Dedifferentiated amniotic fluid mesenchymal stem cell (primary cell): ENCODE data around the gene CSGALNACT2.
"Not testable (repeated sequence)": the region's sequence is repeated elsewhere in the genome, so short reads cannot be mapped to it uniquely, and the experiment has no call there.

Experiments
- DNase-seq: peaks from one replicate; pipeline ENCODE4 v3.0.0-alpha.2; 2016; ENCODE audit errors: extremely low spot score

The CSGALNACT2 gene

DNA sequence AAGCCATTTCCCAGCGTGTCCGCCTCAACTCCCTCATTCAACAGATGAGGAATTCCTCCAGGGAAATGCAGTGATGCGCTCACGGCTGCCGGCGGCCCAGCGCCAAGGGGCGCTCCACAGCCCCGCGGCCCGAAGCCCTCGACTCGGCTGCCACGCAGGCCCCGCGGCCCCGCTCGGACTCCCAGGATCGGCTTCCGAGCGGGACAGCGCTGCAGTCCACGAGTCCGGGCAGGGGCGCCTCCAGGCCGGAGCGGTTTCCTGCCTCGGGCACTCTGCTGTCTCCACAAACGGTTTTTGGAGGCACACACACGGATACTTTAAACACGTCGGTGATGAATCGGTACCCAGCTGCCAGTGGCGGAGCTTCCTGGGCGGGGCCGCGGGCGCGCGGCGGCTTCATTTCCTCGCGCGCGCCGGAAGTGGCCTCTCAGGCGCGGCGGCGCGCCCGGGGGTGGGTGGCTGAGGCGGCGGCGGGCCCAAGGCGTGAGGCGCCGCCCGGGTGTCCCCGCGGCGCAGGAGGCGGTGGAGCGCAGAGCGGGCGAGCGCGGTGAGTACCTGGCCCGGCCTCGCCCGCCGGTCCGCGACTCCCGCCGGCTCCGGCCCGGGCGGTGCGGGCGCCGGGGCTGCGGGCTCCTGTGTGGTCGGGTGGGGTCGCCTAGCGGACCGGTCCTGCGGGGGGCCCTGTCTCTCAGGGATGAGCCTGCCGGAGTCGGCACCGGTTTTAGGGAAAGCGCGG, at the start of gene CSGALNACT2:
Gene CSGALNACT2 (plus strand): TSS at position 425 of the 736 bp plus-strand sequence. CDS start 16,705 bp downstream, outside the sequence.
- peak; percentile 77 for DNase-seq

DNA sequence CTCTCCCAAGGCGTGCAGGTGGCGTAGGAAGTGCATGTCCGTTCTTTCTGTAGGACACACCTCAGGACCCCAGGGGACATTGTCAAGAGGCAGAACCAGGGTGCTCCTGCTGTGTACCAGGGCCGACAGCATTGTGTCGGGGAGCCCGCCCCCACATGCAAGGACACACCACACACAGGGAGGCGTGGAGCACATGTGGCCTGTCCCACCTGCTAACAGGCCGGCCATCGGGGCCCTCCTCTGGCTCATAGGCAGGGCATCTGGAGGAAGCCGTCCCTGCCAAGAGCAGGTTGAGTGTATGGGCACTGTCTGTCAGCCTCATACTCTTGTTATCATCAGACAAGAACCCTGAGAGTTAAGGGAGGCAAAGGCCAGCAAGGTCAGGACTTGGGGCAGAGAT, 48.7 kb upstream of the CSGALNACT2 start:
- DNase-seq: no peak

GRCh38 chr10:43090188-43090587, 48.1 kb upstream of the CSGALNACT2 start:
- no peak for DNase-seq

GRCh38 chr10:43090664-43091063, 47.6 kb upstream of the CSGALNACT2 start:
- DNase-seq: no peak

- DNase-seq: no peak
Observed at GRCh38 chr10:43091846-43092245, 46.4 kb upstream of the CSGALNACT2 start.

GRCh38 chr10:43093423-43094076, 44.7 kb upstream of the CSGALNACT2 start:
- no peak for DNase-seq

- no peak for DNase-seq
Observed at GRCh38 chr10:43094085-43094484, 44.2 kb upstream of the CSGALNACT2 start.

GRCh38 chr10:43099339-43099738, 38.9 kb upstream of the CSGALNACT2 start:
- not testable (repeated sequence) for DNase-seq

- no peak for DNase-seq
Observed at GRCh38 chr10:43099928-43100327, 38.3 kb upstream of the CSGALNACT2 start.

GRCh38 chr10:43100366-43100765, 37.9 kb upstream of the CSGALNACT2 start:
- DNase-seq: no peak

DNA sequence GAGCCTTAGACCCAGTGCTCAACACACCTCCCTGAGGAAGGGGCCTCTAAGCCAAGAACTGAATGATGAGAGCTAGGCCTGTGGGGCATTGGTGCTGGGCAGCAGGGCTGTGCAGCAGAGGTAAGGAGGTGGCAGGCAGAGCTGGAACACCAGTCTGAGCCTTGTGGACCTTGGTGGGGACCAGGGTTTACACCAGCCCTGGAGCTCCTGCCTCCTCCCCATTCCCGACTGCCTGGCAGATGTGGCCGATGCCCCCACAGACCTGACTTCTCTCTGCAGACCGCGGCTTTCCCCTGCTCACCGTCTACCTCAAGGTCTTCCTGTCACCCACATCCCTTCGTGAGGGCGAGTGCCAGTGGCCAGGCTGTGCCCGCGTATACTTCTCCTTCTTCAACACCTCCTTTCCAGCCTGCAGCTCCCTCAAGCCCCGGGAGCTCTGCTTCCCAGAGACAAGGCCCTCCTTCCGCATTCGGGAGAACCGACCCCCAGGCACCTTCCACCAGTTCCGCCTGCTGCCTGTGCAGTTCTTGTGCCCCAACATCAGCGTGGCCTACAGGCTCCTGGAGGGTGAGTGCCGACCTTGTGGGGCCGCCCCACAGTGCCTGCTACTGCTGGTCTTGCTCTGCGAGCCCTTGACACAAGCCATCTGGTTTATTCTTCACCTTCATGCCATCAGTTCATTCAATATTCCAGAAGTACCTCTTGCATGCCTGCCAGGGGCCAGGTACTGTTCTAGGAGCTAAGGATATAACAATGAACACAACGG, 36.0 kb upstream of the CSGALNACT2 start:
- DNase-seq: no peak

GRCh38 chr10:43105102-43105955, 32.9 kb upstream of the CSGALNACT2 start:
- peak; percentile 37 for DNase-seq

DNA sequence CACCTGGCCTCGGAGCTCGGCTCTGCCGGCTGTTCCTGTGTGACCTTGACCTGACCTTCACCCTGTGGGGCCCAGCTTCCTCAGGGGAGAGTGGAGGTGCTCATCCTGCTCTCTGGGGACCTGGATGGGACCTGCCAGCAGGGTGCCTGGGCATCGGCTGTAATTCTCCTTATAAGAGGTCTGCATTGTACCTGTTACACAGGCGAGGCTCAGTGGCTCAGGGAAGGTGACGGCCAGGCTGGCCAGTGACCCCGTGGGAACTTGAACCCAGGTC, 32.4 kb upstream of the CSGALNACT2 start:
- no peak for DNase-seq

DNA sequence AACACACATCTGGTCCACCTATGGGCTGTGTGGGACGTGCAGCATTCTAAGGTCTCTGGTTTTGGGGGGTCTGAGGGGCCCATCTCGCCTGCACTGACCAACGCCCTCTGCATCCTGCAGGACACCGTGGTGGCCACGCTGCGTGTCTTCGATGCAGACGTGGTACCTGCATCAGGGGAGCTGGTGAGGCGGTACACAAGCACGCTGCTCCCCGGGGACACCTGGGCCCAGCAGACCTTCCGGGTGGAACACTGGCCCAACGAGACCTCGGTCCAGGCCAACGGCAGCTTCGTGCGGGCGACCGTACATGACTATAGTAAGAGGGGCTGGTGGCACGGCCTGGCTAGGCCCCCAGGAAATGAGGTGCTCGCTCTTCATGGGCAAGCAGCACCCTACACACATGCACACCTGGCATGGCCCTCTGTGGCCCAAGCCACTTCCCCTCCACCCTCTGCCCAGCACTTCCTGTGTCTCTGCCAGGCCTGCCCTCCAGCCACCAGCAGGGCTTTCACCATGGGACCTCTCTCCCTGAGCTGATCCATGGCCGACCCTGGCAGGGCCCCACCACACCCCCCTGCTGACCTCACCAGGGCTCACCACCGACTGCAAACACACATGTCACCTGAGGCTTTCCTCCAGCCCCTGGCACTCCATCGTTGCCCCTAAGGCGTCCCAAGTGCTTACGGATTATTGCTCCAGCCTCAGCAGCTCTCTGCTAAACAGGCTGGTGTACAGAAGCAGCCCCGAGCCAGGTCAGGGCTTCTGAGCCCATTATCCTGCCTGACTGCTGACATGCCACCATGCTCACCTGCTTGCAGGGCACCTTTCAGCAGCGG, 31.8 kb upstream of the CSGALNACT2 start:
- no peak for DNase-seq

- no peak for DNase-seq
Observed at GRCh38 chr10:43108951-43109350, 29.3 kb upstream of the CSGALNACT2 start.

- no peak for DNase-seq
Observed at GRCh38 chr10:43109671-43110249, 28.5 kb upstream of the CSGALNACT2 start.

DNA sequence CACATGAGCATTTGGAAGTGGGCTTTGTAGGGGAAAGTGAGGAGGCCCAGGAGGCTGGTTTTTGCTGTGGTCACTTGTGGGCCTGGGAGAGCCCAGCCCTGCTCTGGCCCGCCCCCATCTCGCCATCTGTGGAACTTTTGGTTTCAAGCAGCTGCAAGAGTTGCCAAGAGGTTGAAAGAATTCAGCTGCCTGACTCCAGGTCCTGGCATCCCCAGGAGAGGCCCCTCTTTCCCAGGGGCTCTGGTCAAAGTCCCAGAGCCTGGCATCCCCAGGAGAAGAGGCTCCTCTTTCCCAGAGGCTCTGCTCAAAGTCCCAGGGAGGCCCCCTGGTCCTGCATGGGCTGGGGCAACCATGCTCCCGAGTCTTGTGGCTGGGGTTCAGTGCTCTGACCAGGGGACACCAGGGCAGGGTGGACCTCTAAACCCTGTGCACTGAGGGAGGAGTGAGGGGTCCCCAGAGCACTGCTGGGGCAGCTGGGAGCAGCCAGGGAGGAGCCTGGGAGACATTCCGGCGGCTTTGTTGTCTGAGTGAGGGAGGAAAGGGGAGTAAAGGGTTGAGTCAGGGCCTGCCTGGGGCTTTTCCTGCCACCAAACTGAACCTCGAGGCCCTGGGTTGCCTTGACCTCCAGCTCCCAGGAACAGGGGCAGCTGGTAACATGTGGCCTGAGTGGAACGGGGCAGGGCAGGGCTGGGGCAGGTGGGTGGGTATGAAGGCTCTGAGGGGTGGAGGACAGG, 27.7 kb upstream of the CSGALNACT2 start:
- DNase-seq: peak; percentile 59

- DNase-seq: no peak
Observed at GRCh38 chr10:43111101-43111500, 27.1 kb upstream of the CSGALNACT2 start.

- DNase-seq: no peak
Observed at GRCh38 chr10:43111921-43112607, 26.2 kb upstream of the CSGALNACT2 start.
